HG03139 (cell line): ENCODE results near the gene NLRP10.
"Not testable (repeated sequence)": the region's sequence is repeated elsewhere in the genome, so short reads cannot be mapped to it uniquely, and the experiment has no call there.

ENCODE experiments used
- ATAC-seq: cut with Tn5 transposase; IDR thresholded peaks from one replicate; pipeline ENCODE4 v1.9.1; 2021; ENCODE audit not compliant: unreplicated experiment

NLRP10 gene

GRCh38 chr11:7965386-7965785 lies at the start of gene NLRP10:
NLRP10 (minus strand) TSS chr11:7965447; CDS start chr11:7963495, 1,952 bp downstream.
- ATAC-seq, result no peak

- ATAC-seq, result no peak
Observed at GRCh38 chr11:8013833-8014232, 48.6 kb upstream of the NLRP10 start.

GRCh38 chr11:8011981-8012444 lies 46.8 kb upstream of the NLRP10 start:
- no peak for ATAC-seq

GRCh38 chr11:8011371-8011770 lies 46.1 kb upstream of the NLRP10 start:
- no peak for ATAC-seq

- no peak for ATAC-seq
Observed at GRCh38 chr11:8009856-8010255, 44.6 kb upstream of the NLRP10 start.

GRCh38 chr11:8008212-8008611 lies 43.0 kb upstream of the NLRP10 start:
- no peak for ATAC-seq

- no peak for ATAC-seq
Observed at GRCh38 chr11:8006349-8006977, 41.2 kb upstream of the NLRP10 start.

GRCh38 chr11:8005556-8005955 lies 40.3 kb upstream of the NLRP10 start:
- ATAC-seq, result no peak

- no peak for ATAC-seq
Observed at GRCh38 chr11:8004008-8004407, 38.8 kb upstream of the NLRP10 start.

- no peak for ATAC-seq
Observed at GRCh38 chr11:8003187-8003586, 37.9 kb upstream of the NLRP10 start.

- no peak for ATAC-seq
Observed at GRCh38 chr11:8002676-8003075, 37.4 kb upstream of the NLRP10 start.

- no peak for ATAC-seq
Observed at GRCh38 chr11:8000390-8000789, 35.1 kb upstream of the NLRP10 start.

- no peak for ATAC-seq
Observed at GRCh38 chr11:7999795-8000194, 34.5 kb upstream of the NLRP10 start.

GRCh38 chr11:7994581-7995278 lies 29.5 kb upstream of the NLRP10 start:
- ATAC-seq, result no peak

- not testable (repeated sequence) for ATAC-seq
Observed at GRCh38 chr11:7987560-7987883, 22.3 kb upstream of the NLRP10 start.

GRCh38 chr11:7986768-7987559 lies 21.7 kb upstream of the NLRP10 start, which contains the start of gene EIF3F:
EIF3F (plus strand) TSS chr11:7987337; CDS start chr11:7987353, 16 bp downstream.
- ATAC-seq, result peak; percentile 93

GRCh38 chr11:7983832-7984590 lies 18.8 kb upstream of the NLRP10 start:
- no peak for ATAC-seq

GRCh38 chr11:7982582-7983119 lies 17.4 kb upstream of the NLRP10 start:
- ATAC-seq, result peak; percentile 39

- no peak for ATAC-seq
Observed at GRCh38 chr11:7981619-7982157, 16.4 kb upstream of the NLRP10 start.

- no peak for ATAC-seq
Observed at GRCh38 chr11:7977232-7977917, 12.1 kb upstream of the NLRP10 start.
